ENCODE data around the gene GATB. TPM values are rescaled to one million over a fixed set of nuclear protein-coding genes. Genes with fewer than 3 reads are reported as not detected.

GATB gene
- total and polyA plus RNA-seq, 2 experiments from 2014 or later = 17.7 to 18.9 TPM

DNA sequence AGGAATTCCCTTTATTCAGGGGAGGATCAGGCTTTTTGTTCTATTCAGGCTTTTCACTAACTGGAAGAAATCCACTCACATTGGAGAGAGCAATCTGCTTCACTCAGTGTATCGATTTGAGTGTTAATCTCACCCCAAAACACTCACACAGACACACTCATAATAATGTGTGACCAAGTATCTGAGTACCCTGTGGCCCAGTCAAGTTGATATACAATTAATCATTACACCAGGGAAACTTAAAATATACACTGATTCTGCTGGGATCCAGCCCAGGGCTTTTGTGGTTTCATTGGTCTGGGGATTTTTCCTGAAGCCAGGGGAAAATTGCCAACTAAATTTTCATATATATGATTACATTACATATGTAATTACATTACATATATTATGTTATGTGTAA is 44.0 kb upstream of the GATB start (continued):
- TF ChIP-seq, protein P1, sequence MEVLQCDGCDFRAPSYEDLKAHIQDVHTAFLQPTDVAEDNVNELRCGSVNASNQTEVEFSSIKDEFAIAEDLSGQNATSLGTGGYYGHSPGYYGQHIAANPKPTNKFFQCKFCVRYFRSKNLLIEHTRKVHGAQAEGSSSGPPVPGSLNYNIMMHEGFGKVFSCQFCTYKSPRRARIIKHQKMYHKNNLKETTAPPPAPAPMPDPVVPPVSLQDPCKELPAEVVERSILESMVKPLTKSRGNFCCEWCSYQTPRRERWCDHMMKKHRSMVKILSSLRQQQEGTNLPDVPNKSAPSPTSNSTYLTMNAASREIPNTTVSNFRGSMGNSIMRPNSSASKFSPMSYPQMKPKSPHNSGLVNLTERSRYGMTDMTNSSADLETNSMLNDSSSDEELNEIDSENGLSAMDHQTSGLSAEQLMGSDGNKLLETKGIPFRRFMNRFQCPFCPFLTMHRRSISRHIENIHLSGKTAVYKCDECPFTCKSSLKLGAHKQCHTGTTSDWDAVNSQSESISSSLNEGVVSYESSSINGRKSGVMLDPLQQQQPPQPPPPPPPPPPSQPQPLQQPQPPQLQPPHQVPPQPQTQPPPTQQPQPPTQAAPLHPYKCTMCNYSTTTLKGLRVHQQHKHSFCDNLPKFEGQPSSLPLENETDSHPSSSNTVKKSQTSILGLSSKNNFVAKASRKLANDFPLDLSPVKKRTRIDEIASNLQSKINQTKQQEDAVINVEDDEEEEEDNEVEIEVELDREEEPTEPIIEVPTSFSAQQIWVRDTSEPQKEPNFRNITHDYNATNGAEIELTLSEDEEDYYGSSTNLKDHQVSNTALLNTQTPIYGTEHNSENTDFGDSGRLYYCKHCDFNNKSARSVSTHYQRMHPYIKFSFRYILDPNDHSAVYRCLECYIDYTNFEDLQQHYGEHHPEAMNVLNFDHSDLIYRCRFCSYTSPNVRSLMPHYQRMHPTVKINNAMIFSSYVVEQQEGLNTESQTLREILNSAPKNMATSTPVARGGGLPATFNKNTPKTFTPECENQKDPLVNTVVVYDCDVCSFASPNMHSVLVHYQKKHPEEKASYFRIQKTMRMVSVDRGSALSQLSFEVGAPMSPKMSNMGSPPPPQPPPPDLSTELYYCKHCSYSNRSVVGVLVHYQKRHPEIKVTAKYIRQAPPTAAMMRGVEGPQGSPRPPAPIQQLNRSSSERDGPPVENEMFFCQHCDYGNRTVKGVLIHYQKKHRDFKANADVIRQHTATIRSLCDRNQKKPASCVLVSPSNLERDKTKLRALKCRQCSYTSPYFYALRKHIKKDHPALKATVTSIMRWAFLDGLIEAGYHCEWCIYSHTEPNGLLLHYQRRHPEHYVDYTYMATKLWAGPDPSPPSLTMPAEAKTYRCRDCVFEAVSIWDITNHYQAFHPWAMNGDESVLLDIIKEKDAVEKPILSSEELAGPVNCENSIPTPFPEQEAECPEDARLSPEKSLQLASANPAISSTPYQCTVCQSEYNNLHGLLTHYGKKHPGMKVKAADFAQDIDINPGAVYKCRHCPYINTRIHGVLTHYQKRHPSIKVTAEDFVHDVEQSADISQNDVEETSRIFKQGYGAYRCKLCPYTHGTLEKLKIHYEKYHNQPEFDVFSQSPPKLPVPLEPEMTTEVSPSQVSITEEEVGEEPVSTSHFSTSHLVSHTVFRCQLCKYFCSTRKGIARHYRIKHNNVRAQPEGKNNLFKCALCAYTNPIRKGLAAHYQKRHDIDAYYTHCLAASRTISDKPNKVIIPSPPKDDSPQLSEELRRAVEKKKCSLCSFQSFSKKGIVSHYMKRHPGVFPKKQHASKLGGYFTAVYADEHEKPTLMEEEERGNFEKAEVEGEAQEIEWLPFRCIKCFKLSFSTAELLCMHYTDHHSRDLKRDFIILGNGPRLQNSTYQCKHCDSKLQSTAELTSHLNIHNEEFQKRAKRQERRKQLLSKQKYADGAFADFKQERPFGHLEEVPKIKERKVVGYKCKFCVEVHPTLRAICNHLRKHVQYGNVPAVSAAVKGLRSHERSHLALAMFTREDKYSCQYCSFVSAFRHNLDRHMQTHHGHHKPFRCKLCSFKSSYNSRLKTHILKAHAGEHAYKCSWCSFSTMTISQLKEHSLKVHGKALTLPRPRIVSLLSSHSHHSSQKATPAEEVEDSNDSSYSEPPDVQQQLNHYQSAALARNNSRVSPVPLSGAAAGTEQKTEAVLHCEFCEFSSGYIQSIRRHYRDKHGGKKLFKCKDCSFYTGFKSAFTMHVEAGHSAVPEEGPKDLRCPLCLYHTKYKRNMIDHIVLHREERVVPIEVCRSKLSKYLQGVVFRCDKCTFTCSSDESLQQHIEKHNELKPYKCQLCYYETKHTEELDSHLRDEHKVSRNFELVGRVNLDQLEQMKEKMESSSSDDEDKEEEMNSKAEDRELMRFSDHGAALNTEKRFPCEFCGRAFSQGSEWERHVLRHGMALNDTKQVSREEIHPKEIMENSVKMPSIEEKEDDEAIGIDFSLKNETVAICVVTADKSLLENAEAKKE (CRISPR knock-in tag; IDR thresholded peaks at IDR 0.05) = no peak
- TF ChIP-seq ZNF114 (CRISPR knock-in tag; IDR thresholded peaks at IDR 0.05) (no peak), EZH2phosphoT487 (IDR thresholded peaks at IDR 0.05; ENCODE audit: unreplicated experiment) (no peak), CREB1 (CRISPR knock-in tag; IDR thresholded peaks at IDR 0.05; ENCODE audit: low read depth) (no peak)

DNA sequence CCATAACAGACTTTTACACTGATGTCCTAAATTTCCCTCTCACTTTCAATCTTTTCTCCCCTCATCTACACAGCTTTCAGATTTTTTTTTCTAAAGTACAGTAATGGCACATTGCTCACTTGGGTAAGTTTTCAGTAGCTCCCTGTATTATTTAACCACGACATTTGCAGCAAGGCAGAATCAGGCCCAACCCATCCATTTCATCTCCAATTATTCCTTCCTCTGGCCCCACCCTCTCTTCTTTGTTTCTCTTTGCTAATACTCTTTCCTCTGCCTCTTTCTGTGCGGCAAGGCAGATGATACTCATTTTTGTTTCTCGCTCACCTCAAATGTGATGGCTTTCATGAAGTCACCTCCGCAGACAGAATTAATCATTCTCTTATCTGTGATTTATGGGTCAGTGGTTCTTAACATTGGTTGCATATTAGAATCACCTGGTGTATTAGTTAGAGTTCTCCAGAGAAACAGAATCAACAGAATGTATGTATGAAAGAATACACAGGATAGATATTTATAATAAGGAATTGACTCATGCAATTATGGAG is 43.4 kb upstream of the GATB start:
- Histone ChIP-seq H3K4me2 (no peak overlapping the region), H3K4me3 (no peak overlapping the region), H3K36me3 (ENCODE audit: insufficient read depth) (no peaks in the 10 kb centered on the region), H3K4me1 (ENCODE audit: insufficient read depth) (peaks cover 16% of the 10 kb centered on the region), H2AFZ (peak overlapping the region; percentile 82; the same call in 1 of the 2 replicates), H3K27ac (ENCODE audit: low read depth) (no peak overlapping the region), H3K79me2 (replicated peaks; ENCODE audit: insufficient read depth) (no peaks in the 10 kb centered on the region), H3K27me3 (ENCODE audit: insufficient read depth) (no peaks in the 10 kb centered on the region), H4K20me1 (replicated peaks; ENCODE audit: insufficient read depth) (no peaks in the 10 kb centered on the region), H3F3A (replicated peaks; ENCODE audit: low read depth) (no peaks in the 10 kb centered on the region), H3K9me2 (ENCODE audit: insufficient read depth) (peaks cover 14% of the 10 kb centered on the region; the same call in 1 of the 2 replicates)
- H3K4me1 Mint-ChIP-seq = peaks cover 25% of the 10 kb centered on the region
- H3K27ac Mint-ChIP-seq = no peak overlapping the region
- DNase-seq (ENCODE audit: low spot score) (no peak), ATAC-seq (no peak)
- H3K36me3 Mint-ChIP-seq (ENCODE audit: low read depth) = peaks cover 2% of the 10 kb centered on the region; the same call in 2 of the 3 replicates
- peaks cover 3% of the 10 kb centered on the region for H3K27me3 Mint-ChIP-seq (ENCODE audit: insufficient read depth, low read depth, poor library complexity)
- TF ChIP-seq REST (IDR thresholded peaks at IDR 0.05; ENCODE audit: unreplicated experiment) (no peak), ZNF114 (CRISPR knock-in tag; IDR thresholded peaks at IDR 0.05) (no peak), ZNF331 (CRISPR knock-in tag; IDR thresholded peaks at IDR 0.05; ENCODE audit: low read depth) (no peak), CREB1 (CRISPR knock-in tag; IDR thresholded peaks at IDR 0.05; ENCODE audit: low read depth) (no peak), ETS1 (IDR thresholded peaks at IDR 0.05) (no peak), NANOG (IDR thresholded peaks at IDR 0.05; ENCODE audit: borderline replicate concordance) (no peak), POLR2AphosphoS5 (IDR thresholded peaks at IDR 0.05; ENCODE audit: low read depth) (no peak), STAT1 (IDR thresholded peaks at IDR 0.05; ENCODE audit: unreplicated experiment) (no peak)
- TF ChIP-seq, protein P2, sequence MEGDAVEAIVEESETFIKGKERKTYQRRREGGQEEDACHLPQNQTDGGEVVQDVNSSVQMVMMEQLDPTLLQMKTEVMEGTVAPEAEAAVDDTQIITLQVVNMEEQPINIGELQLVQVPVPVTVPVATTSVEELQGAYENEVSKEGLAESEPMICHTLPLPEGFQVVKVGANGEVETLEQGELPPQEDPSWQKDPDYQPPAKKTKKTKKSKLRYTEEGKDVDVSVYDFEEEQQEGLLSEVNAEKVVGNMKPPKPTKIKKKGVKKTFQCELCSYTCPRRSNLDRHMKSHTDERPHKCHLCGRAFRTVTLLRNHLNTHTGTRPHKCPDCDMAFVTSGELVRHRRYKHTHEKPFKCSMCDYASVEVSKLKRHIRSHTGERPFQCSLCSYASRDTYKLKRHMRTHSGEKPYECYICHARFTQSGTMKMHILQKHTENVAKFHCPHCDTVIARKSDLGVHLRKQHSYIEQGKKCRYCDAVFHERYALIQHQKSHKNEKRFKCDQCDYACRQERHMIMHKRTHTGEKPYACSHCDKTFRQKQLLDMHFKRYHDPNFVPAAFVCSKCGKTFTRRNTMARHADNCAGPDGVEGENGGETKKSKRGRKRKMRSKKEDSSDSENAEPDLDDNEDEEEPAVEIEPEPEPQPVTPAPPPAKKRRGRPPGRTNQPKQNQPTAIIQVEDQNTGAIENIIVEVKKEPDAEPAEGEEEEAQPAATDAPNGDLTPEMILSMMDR (conservative IDR thresholded peaks at IDR 0.05; ENCODE audit: low read depth in 2 of 2) = no peak
- no peak overlapping the region for H3K4me3 Mint-ChIP-seq
- peaks cover 2% of the 10 kb centered on the region for H3K9me3 Mint-ChIP-seq
